Right forelimb (tissue), 1 donor: ENCODE measurements around the gene CEACAM16.

Experiments used
- DNase-seq: peaks from one replicate; pipeline ENCODE4 v3.0.0-alpha.2; 2018

CEACAM16 gene

GRCh38 chr19:44747739-44748425 is 48.9 kb downstream of the CEACAM16 start:
- DNase-seq, result peak; percentile 73

DNA sequence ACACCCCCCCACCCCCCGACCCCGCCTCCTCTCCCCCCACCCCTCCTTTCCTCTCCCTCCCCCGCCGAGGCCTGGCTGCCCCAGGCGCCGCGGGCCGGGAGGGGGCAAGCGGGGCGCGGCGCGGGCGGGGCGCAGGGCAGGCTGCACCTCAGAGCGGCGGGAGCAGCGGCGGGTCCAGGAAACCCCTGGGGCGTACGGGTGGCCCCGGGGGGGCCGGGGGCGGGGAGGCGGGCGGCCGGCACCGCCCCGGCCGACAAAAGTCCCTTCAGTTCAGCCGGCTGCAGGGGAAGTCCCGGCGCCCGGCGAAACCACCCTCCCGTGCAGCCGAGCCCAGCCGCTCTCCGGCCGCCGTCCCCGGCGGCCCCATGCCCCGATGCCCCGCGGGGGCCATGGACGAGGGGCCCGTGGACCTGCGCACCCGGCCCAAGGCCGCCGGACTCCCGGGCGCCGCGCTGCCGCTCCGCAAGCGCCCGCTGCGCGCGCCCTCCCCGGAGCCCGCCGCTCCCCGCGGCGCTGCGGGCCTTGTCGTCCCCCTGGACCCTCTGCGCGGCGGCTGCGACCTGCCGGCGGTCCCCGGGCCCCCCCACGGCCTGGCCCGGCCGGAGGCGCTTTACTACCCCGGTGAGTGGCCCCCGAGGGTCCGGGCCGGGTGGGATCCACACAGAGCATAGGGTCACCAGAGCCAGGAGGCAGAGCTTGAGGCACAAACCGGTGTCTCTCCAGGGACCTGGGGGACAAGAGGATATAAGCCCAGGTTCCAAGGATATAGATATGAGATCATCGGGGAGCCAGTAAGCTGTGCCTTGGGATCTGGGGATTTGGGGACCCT is 49.7 kb downstream of the CEACAM16 start, which contains the start of gene BCL3:
Gene BCL3 (plus strand): TSS at position 283 of the 829 bp plus-strand sequence. CDS start 83 bp downstream, at position 366.
- DNase-seq, result peak; percentile 77

- DNase-seq, result no peak
Observed at GRCh38 chr19:44749292-44749691, 50.3 kb downstream of the CEACAM16 start.

DNA sequence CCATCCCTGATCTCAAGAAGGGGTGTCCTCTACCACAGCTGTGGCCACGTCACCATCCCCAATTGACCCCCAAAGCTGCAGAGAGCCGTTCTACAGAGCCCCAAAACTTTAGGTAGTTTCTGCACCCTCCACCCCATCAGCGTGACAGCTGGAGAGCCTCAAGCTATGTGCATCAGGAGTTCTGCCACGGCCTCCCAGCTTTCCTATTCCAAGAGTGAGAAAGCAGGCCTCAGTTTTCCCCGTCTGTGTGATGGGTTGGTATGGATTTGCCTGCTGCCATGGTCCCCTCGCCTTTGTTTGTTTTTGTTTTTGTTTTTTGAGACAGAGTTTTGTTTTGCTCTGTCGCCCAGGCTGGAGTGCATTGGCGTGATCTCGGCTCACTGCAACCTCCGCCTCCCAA is 51.0 kb downstream of the CEACAM16 start:
- no peak for DNase-seq

- no peak for DNase-seq
Observed at GRCh38 chr19:44752123-44752815, 53.3 kb downstream of the CEACAM16 start.

DNA sequence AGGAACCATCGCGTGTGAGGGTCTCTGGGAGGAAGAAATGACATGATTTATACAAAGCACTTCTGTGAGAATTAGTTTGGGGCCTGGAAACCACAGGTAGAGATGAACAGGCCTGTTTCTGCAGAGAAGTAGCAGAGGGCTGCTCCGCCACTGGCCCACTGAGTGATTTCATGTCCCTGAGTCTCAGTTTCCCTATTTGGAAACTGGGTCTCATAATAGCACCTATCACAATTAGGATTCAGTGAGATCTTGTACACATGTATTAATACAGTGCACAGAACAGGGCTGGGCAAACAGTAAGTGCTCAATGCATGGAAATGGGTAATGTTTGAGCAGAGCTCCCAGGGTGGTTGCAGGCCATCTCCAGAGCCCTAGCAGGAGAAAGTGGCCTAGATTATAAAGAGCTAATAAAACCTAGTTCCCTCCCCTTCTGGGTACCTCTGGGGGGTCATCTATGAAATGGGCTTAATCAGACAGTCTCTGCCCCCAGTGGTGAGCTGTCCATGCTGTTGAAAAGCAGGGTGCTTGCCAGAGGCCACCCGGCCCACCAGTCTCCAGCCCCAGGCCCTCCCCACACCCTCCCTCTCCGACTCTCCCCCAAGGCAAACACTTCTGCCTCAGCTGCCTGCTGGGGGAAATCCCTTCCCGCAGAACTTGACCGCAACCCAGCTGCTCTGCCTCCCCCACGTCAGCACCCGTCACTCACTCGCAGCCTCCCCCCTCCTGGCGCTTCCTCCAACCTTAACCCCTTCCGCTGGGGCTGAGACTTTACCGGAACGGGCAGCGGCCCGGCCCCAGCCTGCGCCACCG is 54.1 kb downstream of the CEACAM16 start:
- DNase-seq, result peak; percentile 86

DNA sequence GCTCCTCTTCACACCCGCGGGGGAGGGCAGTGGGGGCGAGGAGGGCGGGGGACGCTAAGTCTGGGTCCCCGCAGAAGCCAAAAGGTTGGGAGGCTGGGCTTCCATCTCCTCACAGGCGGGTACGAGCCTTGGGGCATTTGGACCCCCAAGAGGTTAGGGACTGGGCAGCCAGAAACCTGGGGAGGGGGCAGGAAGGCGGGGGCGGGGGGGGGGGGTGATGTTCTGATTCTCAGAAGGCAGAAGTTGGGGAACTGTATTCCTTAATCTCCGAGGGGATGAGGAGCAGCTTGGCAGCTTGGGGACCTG is 54.6 kb downstream of the CEACAM16 start:
- no peak for DNase-seq

GRCh38 chr19:44753932-44754749 is 55.2 kb downstream of the CEACAM16 start:
- DNase-seq, result peak; percentile 81

- no peak for DNase-seq
Observed at GRCh38 chr19:44754750-44755080, 55.8 kb downstream of the CEACAM16 start.

- no peak for DNase-seq
Observed at GRCh38 chr19:44755219-44755618, 56.3 kb downstream of the CEACAM16 start.

DNA sequence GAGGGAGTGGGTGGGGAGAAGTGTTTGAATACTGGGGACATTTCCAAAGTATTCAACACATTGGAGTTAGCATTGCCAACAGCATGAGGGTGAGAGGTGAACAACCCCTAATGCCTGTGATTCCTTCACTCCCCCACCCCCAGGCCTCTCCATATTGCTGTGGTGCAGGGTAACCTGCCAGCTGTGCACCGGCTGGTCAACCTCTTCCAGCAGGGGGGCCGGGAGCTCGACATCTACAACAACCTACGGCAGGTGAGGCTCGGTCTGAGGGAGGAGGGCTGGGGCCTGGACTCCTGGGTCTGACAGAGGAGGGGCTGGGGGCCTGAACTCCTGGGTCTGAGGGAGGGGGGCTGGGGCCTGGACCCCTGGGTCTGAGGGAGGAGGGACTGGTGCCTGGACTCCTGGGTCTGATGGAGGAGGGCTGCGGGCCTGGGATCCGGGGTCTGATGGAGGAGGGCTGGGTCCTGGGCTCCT is 57.2 kb downstream of the CEACAM16 start:
- no peak for DNase-seq

DNA sequence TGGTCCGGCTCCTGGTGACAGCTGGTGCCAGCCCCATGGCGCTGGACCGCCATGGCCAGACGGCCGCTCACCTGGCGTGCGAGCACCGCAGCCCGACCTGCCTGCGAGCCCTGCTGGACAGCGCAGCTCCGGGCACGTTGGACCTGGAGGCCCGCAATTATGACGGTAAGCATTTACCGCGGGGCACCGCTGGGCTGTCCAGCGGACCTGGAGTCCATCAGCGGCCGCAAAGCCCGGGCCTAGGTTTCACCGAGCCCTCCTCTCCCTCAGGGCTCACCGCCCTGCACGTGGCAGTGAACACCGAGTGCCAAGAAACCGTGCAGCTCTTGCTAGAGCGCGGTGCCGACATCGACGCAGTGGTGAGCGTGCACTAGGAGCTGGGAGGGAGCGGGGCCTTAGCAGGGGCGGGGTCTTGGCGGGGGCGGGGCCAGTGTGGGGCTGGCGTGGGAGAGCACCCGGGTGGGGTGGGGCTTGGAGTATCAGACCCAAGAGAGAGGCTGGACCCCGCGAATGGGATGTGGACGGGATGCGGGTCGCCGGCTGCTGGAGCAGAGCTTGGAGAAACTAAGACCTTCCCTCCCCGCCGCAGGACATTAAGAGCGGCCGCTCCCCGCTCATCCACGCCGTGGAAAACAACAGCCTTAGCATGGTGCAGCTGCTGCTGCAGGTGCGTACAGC is 58.2 kb downstream of the CEACAM16 start:
- DNase-seq, result peak; percentile 84

DNA sequence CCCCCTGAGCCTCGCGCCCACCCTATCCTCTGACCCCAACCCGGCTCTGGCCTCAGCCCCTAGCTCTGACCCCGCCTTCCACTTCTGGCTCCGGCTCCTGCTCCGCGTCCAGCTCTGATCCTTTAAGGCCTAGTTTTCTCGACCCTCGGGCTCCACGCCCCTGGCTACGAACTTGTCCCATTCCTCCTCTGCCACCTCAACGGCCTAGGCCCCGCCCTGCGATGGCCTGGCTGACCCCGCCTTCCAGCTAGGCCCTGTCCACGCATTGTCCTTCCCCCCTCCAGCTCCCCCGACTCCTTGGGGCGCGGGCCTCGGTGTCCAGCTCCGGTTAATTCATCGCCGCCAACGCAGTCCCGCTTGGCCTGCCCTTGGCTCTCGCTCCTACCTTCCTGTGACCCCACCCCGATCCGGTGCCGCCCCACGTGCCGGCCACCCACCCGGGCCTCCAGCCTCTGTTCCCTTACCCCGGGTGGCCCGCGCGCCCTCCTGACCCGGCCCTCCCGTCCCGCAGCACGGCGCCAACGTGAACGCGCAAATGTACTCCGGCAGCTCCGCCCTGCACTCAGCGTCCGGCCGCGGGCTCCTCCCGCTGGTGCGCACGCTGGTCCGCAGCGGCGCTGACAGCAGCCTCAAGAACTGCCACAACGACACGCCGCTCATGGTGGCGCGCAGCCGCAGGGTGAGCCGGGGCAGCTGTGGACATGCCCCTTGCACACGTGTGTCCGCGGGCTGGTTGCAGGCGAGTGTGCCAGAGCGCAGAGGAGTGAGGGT is 59.0 kb downstream of the CEACAM16 start:
- DNase-seq, result peak; percentile 79

- no peak for DNase-seq
Observed at GRCh38 chr19:44758596-44758995, 59.6 kb downstream of the CEACAM16 start.

DNA sequence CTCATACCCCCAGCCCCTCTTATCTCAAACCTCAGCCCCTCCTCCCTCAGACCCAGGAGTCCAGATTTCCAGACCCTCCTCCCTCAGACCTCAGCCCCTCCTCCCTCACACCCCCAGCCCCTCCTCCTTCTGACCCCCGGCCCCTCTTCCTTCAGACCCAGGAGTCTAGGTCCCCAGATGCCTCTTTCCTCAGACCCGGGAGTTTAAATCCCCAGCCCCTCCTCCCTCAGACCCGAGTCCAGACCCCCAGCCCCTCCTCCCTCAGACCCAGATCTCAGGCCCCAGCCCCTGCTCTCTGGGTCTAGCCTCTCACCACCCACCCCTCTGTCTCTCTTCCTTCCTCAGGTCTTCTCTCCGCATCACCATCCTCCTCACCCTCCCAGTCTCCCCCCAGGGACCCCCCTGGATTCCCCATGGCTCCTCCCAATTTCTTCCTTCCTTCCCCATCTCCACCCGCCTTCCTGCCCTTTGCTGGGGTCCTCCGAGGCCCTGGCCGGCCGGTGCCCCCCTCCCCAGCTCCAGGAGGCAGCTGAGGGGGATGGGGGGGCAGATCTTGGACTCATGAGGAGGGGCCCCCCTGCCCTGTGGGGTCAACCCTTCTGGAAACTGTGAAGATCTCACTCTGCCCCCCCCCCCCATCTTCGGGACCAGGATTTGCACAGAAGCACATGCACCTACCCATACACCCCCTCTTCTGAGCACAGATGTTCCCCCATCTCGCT is 60.3 kb downstream of the CEACAM16 start:
- DNase-seq, result no peak
